GM12892 (cell line): ENCODE measurements around the gene AOPEP.
"Not testable (repeated sequence)": the region's sequence is repeated elsewhere in the genome, so short reads cannot be mapped to it uniquely, and the experiment has no call there.

Experiments
- DNase-seq: peaks from one replicate; pipeline ENCODE4 v3.0.0; 2011; ENCODE audit not compliant: insufficient read length
- FAIRE-seq: peaks from 2 replicates; lab custom pipeline; 2011; peaks lifted over from hg19 to GRCh38; lab: Jason Lieb, UNC
- POLR2A ChIP-seq: IDR thresholded peaks from 2 replicates; pipeline ENCODE4 v1.6.1; 2011; ENCODE audit warnings: low read depth, low read length, control low read depth
- POLR2AphosphoS5 ChIP-seq: IDR thresholded peaks from 2 replicates; pipeline ENCODE4 v1.6.1; 2011; ENCODE audit warnings: low read depth, low read length, control low read depth
- TAF1 ChIP-seq: IDR thresholded peaks from 2 replicates; pipeline ENCODE4 v1.6.1; 2011; ENCODE audit warnings: low read depth, mild to moderate bottlenecking, control low read depth, low read length, borderline replicate concordance

AOPEP gene

GRCh38 chr9:94960964-94961363 is 234.5 kb downstream of the AOPEP start:
- no peak for TF ChIP-seq POLR2AphosphoS5
- TF ChIP-seq POLR2A = no peak
- FAIRE-seq = no peak

GRCh38 chr9:94961870-94962269 is 235.4 kb downstream of the AOPEP start:
- TF ChIP-seq POLR2A = no peak
- FAIRE-seq = no peak
- DNase-seq = no peak

More at GRCh38 chr9:94960964-94961363, 234.5 kb downstream of the AOPEP start:
- no peak for DNase-seq

- not testable (repeated sequence) for DNase-seq, FAIRE-seq
These were observed 239.1 kb downstream of the AOPEP start for GRCh38 chr9:94965631-94966030.

- FAIRE-seq, DNase-seq: not testable (repeated sequence)
These were observed 239.5 kb downstream of the AOPEP start for GRCh38 chr9:94966046-94966445.

- DNase-seq = no peak
- TF ChIP-seq POLR2AphosphoS5 = no peak
- no peak for TF ChIP-seq POLR2A
- TF ChIP-seq TAF1 = no peak
- FAIRE-seq = no peak
These were observed 241.0 kb downstream of the AOPEP start for GRCh38 chr9:94967482-94967881.

- TF ChIP-seq POLR2AphosphoS5 (no peak), POLR2A (no peak), TAF1 (no peak)
- DNase-seq (no peak), FAIRE-seq (no peak)
These were observed 245.1 kb downstream of the AOPEP start for GRCh38 chr9:94971378-94972131.

- FAIRE-seq = no peak
These were observed 247.0 kb downstream of the AOPEP start for GRCh38 chr9:94973451-94973941.

GRCh38 chr9:94974154-94974879 is 247.8 kb downstream of the AOPEP start:
- TF ChIP-seq POLR2A (no peak), TAF1 (no peak), POLR2AphosphoS5 (no peak)
- no peak for DNase-seq
- no peak for FAIRE-seq

More at GRCh38 chr9:94973451-94973941, 247.0 kb downstream of the AOPEP start:
- no peak for TF ChIP-seq POLR2A
- TF ChIP-seq POLR2AphosphoS5 = no peak
- no peak for TF ChIP-seq TAF1
- DNase-seq = no peak

- no peak for TF ChIP-seq POLR2A
- no peak for TF ChIP-seq TAF1
- no peak for TF ChIP-seq POLR2AphosphoS5
- no peak for FAIRE-seq
- DNase-seq = no peak
These were observed 249.0 kb downstream of the AOPEP start for GRCh38 chr9:94975480-94975879.

GRCh38 chr9:94976077-94976476 is 249.6 kb downstream of the AOPEP start:
- DNase-seq = no peak

GRCh38 chr9:94977416-94977815 is 250.9 kb downstream of the AOPEP start:
- FAIRE-seq (no peak), DNase-seq (no peak)
- TF ChIP-seq TAF1 (no peak), POLR2A (no peak), POLR2AphosphoS5 (no peak)

More at GRCh38 chr9:94976077-94976476, 249.6 kb downstream of the AOPEP start:
- no peak for TF ChIP-seq POLR2A
- TF ChIP-seq POLR2AphosphoS5 = no peak
- no peak for TF ChIP-seq TAF1
- FAIRE-seq = no peak

GRCh38 chr9:94979904-94980507 is 253.5 kb downstream of the AOPEP start:
- TF ChIP-seq POLR2A = no peak
- DNase-seq = no peak
- no peak for FAIRE-seq
